ENCODE data around the gene C9orf50.
A peak's percentile ranks its signal among the peaks of the same experiment; 100 is the strongest.

C9orf50 gene

GRCh38 chr9:129610213-129610472 is 10.8 kb downstream of the C9orf50 start:
- H3K36me3 ChIP-seq (replicated peaks in 1 of 2; ENCODE audit: control insufficient read depth in 2 of 2, insufficient read depth in 2 of 2, low read length in 2 of 2): no peaks in the 10 kb centered on the region
- no peak overlapping the region for H2BK15ac ChIP-seq (ENCODE audit: low read length)
- no peak overlapping the region for H2BK5ac ChIP-seq (ENCODE audit: low read length)
- no peak overlapping the region for H4K8ac ChIP-seq (ENCODE audit: low read depth, low read length)
- no peaks in the 10 kb centered on the region for H3K9me3 ChIP-seq (replicated peaks in 1 of 2; ENCODE audit: control insufficient read depth in 2 of 2, insufficient read depth in 1 of 2, low read depth in 1 of 2, low read length in 2 of 2)
- H2AFZ ChIP-seq (ENCODE audit: low read length): peak overlapping the region; percentile 92
- peak overlapping the region; percentile 99 for H3K18ac ChIP-seq (ENCODE audit: low read length)
- no peak overlapping the region for H3K27ac ChIP-seq (replicated peaks; ENCODE audit: low read length)
- no peaks in the 10 kb centered on the region for H3K79me1 ChIP-seq (ENCODE audit: low read depth, low read length)
- no CpG with 5 or more reads among the region's 24 CpGs for WGBS, 2 donors (ENCODE audit: extremely low coverage in 2 of 2, insufficient read length in 2 of 2, insufficient replicate concordance in 1 of 2)
- H3K4me2 ChIP-seq (ENCODE audit: insufficient read depth, low read length, poor library complexity, severe bottlenecking): peak overlapping the region; percentile 69
- no peak overlapping the region for H3K4ac ChIP-seq (ENCODE audit: low read length)
- DNase-seq (ENCODE audit: low spot score): no peak
- no peak overlapping the region for H4K91ac ChIP-seq (ENCODE audit: low read depth, low read length, poor library complexity)
- H3K14ac ChIP-seq (ENCODE audit: low read length): no peak overlapping the region
- H3K9ac ChIP-seq (ENCODE audit: low read depth, low read length, poor library complexity): peak overlapping the region; percentile 75
- H3K27me3 ChIP-seq (ENCODE audit: control insufficient read depth in 3 of 3, insufficient read depth in 3 of 3, low read depth in 1 of 3, low read length in 3 of 3): no peaks in the 10 kb centered on the region
- peak overlapping the region; percentile 9 for H3K23ac ChIP-seq (ENCODE audit: low read depth, low read length, poor library complexity)
- H2AK5ac ChIP-seq (ENCODE audit: low read depth, low read length): peak overlapping the region; percentile 8
- no peak overlapping the region for H2BK12ac ChIP-seq (ENCODE audit: low read length)
- H2BK120ac ChIP-seq (ENCODE audit: low read depth, low read length): peak overlapping the region; percentile 92
- H3K4me1 ChIP-seq (ENCODE audit: control insufficient read depth in 2 of 2, insufficient read depth in 1 of 2, low read depth in 1 of 2, low read length in 2 of 2): peaks cover 21 to 47% of the 10 kb centered on the region in 2 donors
- peak overlapping the region; percentile 44 to 75 for H3K4me3 ChIP-seq (ENCODE audit: low read length in 2 of 2)

- Histone ChIP-seq H2BK15ac (ENCODE audit: low read length) (peak overlapping the region; percentile 98), H4K91ac (ENCODE audit: low read depth, low read length, poor library complexity) (peak overlapping the region; percentile 86), H3K4me3 (ENCODE audit: low read length in 2 of 2) (no peak overlapping the region), H3K18ac (ENCODE audit: low read length) (peak overlapping the region; percentile 96), H3K9me3 (replicated peaks in 1 of 2; ENCODE audit: control insufficient read depth in 2 of 2, insufficient read depth in 1 of 2, low read depth in 1 of 2, low read length in 2 of 2) (no peaks in the 10 kb centered on the region), H4K8ac (ENCODE audit: low read depth, low read length) (no peak overlapping the region), H3K4me2 (ENCODE audit: insufficient read depth, low read length, poor library complexity, severe bottlenecking) (peak overlapping the region; percentile 62), H3K4me1 (ENCODE audit: control insufficient read depth in 2 of 2, insufficient read depth in 1 of 2, low read depth in 1 of 2, low read length in 2 of 2) (peaks cover 21 to 47% of the 10 kb centered on the region in 2 donors), H3K23ac (ENCODE audit: low read depth, low read length, poor library complexity) (no peak overlapping the region), H3K4ac (ENCODE audit: low read length) (peak overlapping the region; percentile 81), H3K14ac (ENCODE audit: low read length) (no peak overlapping the region), H2BK120ac (ENCODE audit: low read depth, low read length) (peak overlapping the region; percentile 96), H3K9ac (ENCODE audit: low read depth, low read length, poor library complexity) (peak overlapping the region; percentile 26), H3K36me3 (replicated peaks in 1 of 2; ENCODE audit: control insufficient read depth in 2 of 2, insufficient read depth in 2 of 2, low read length in 2 of 2) (no peaks in the 10 kb centered on the region), H3K27ac (replicated peaks; ENCODE audit: low read length) (no peak overlapping the region), H3K27me3 (ENCODE audit: control insufficient read depth in 3 of 3, insufficient read depth in 3 of 3, low read depth in 1 of 3, low read length in 3 of 3) (no peaks in the 10 kb centered on the region), H2BK5ac (ENCODE audit: low read length) (no peak overlapping the region), H3K79me1 (ENCODE audit: low read depth, low read length) (no peaks in the 10 kb centered on the region), H2AFZ (ENCODE audit: low read length) (peak overlapping the region; percentile 62), H2BK12ac (ENCODE audit: low read length) (peak overlapping the region; percentile 98), H2AK5ac (ENCODE audit: low read depth, low read length) (peak overlapping the region; percentile 8)
- no peak for DNase-seq (ENCODE audit: low spot score)
- WGBS, 2 donors (ENCODE audit: extremely low coverage in 2 of 2, insufficient read length in 2 of 2, insufficient replicate concordance in 1 of 2): no CpG with 5 or more reads among the region's 30 CpGs
Measured at GRCh38 chr9:129609486-129610212, 11.3 kb downstream of the C9orf50 start.

- Histone ChIP-seq H2BK12ac (ENCODE audit: low read length) (peak overlapping the region; percentile 98), H2BK120ac (ENCODE audit: low read depth, low read length) (no peak overlapping the region), H3K79me1 (ENCODE audit: low read depth, low read length) (no peaks in the 10 kb centered on the region), H3K27me3 (ENCODE audit: control insufficient read depth in 3 of 3, insufficient read depth in 3 of 3, low read depth in 1 of 3, low read length in 3 of 3) (no peaks in the 10 kb centered on the region), H2AFZ (ENCODE audit: low read length) (no peak overlapping the region), H2BK5ac (ENCODE audit: low read length) (no peak overlapping the region), H3K4me3 (ENCODE audit: low read length in 2 of 2) (no peak overlapping the region), H2AK5ac (ENCODE audit: low read depth, low read length) (peak overlapping the region; percentile 8), H3K4me1 (ENCODE audit: control insufficient read depth in 2 of 2, insufficient read depth in 1 of 2, low read depth in 1 of 2, low read length in 2 of 2) (peaks cover 21 to 50% of the 10 kb centered on the region in 2 donors), H3K4me2 (ENCODE audit: insufficient read depth, low read length, poor library complexity, severe bottlenecking) (no peak overlapping the region), H4K91ac (ENCODE audit: low read depth, low read length, poor library complexity) (no peak overlapping the region), H3K9me3 (replicated peaks in 1 of 2; ENCODE audit: control insufficient read depth in 2 of 2, insufficient read depth in 1 of 2, low read depth in 1 of 2, low read length in 2 of 2) (no peaks in the 10 kb centered on the region), H3K14ac (ENCODE audit: low read length) (no peak overlapping the region), H3K4ac (ENCODE audit: low read length) (peak overlapping the region; percentile 46), H2BK15ac (ENCODE audit: low read length) (peak overlapping the region; percentile 98), H3K18ac (ENCODE audit: low read length) (peak overlapping the region; percentile 95), H3K23ac (ENCODE audit: low read depth, low read length, poor library complexity) (peak overlapping the region; percentile 68), H4K8ac (ENCODE audit: low read depth, low read length) (no peak overlapping the region), H3K36me3 (replicated peaks in 1 of 2; ENCODE audit: control insufficient read depth in 2 of 2, insufficient read depth in 2 of 2, low read length in 2 of 2) (no peaks in the 10 kb centered on the region), H3K9ac (ENCODE audit: low read depth, low read length, poor library complexity) (peak overlapping the region; percentile 75), H3K27ac (replicated peaks; ENCODE audit: low read length) (peak overlapping the region; percentile 17)
- no peak for DNase-seq (ENCODE audit: low spot score)
- WGBS, 2 donors (ENCODE audit: extremely low coverage in 2 of 2, insufficient read length in 2 of 2, insufficient replicate concordance in 1 of 2): no CpG with 5 or more reads among the region's 27 CpGs
Measured at GRCh38 chr9:129608561-129609481, 12.1 kb downstream of the C9orf50 start.

- Histone ChIP-seq H4K8ac (ENCODE audit: low read depth, low read length) (no peak overlapping the region), H3K14ac (ENCODE audit: low read length) (no peak overlapping the region), H3K4me2 (ENCODE audit: insufficient read depth, low read length, poor library complexity, severe bottlenecking) (no peak overlapping the region), H2BK5ac (ENCODE audit: low read length) (no peak overlapping the region), H3K4me3 (ENCODE audit: low read length in 2 of 2) (no peak overlapping the region), H3K36me3 (replicated peaks in 1 of 2; ENCODE audit: control insufficient read depth in 2 of 2, insufficient read depth in 2 of 2, low read length in 2 of 2) (no peaks in the 10 kb centered on the region), H3K9me3 (replicated peaks in 1 of 2; ENCODE audit: control insufficient read depth in 2 of 2, insufficient read depth in 1 of 2, low read depth in 1 of 2, low read length in 2 of 2) (no peaks in the 10 kb centered on the region), H3K4ac (ENCODE audit: low read length) (no peak overlapping the region), H2AFZ (ENCODE audit: low read length) (no peak overlapping the region), H2BK12ac (ENCODE audit: low read length) (no peak overlapping the region), H3K27ac (replicated peaks; ENCODE audit: low read length) (no peak overlapping the region), H2AK5ac (ENCODE audit: low read depth, low read length) (peak overlapping the region; percentile 0), H3K27me3 (ENCODE audit: control insufficient read depth in 3 of 3, insufficient read depth in 3 of 3, low read depth in 1 of 3, low read length in 3 of 3) (no peaks in the 10 kb centered on the region), H3K9ac (ENCODE audit: low read depth, low read length, poor library complexity) (no peak overlapping the region), H2BK120ac (ENCODE audit: low read depth, low read length) (no peak overlapping the region), H3K4me1 (ENCODE audit: control insufficient read depth in 2 of 2, insufficient read depth in 1 of 2, low read depth in 1 of 2, low read length in 2 of 2) (peaks cover 28 to 49% of the 10 kb centered on the region in 2 donors), H2BK15ac (ENCODE audit: low read length) (peak overlapping the region; percentile 32), H4K91ac (ENCODE audit: low read depth, low read length, poor library complexity) (no peak overlapping the region), H3K79me1 (ENCODE audit: low read depth, low read length) (no peaks in the 10 kb centered on the region), H3K18ac (ENCODE audit: low read length) (peak overlapping the region; percentile 23), H3K23ac (ENCODE audit: low read depth, low read length, poor library complexity) (no peak overlapping the region)
- WGBS, 2 donors (ENCODE audit: extremely low coverage in 2 of 2, insufficient read length in 2 of 2, insufficient replicate concordance in 1 of 2): no CpG with 5 or more reads among the region's 6 CpGs
- no peak for DNase-seq (ENCODE audit: low spot score)
Measured at GRCh38 chr9:129607027-129607387, 13.9 kb downstream of the C9orf50 start.
